ENCODE results near the gene SERGEF.

GRCh38 chr11:17875891-17876290 lies 137.0 kb downstream of the SERGEF start:
- no peak for TF ChIP-seq POLR2A (IDR thresholded peaks at IDR 0.05)
- TF ChIP-seq CTCF (IDR thresholded peaks at IDR 0.05): no peak
